Large intestine (tissue), 3 donors: ENCODE data around the gene NSRP1. TPM values are rescaled to one million over a fixed set of nuclear protein-coding genes. Genes with fewer than 3 reads are reported as not detected.
"Not testable (repeated sequence)": the region's sequence is repeated elsewhere in the genome, so short reads cannot be mapped to it uniquely, and the experiment has no call there.

Experiments
- DNase-seq, 2 donors: peaks; one replicate each; pipeline versions ENCODE4 v3.0.0 to v3.0.0-alpha.2; 2013
- H3K27ac ChIP-seq: one replicate; pipeline ENCODE4 v1.5.1; 2013; ENCODE audit warnings: low read length
- H3K27me3 ChIP-seq: 2 replicates; pipeline ENCODE4 v1.6.1; 2013; ENCODE audit warnings: low read length; ENCODE audit not compliant: control insufficient read depth, insufficient read depth
- H3K36me3 ChIP-seq: 2 replicates; pipeline ENCODE4 v1.6.1; 2013; ENCODE audit warnings: low read length; ENCODE audit not compliant: control insufficient read depth, insufficient read depth
- H3K4me1 ChIP-seq: one replicate; pipeline ENCODE4 v1.6.1; 2013; ENCODE audit warnings: low read length; ENCODE audit not compliant: control insufficient read depth, insufficient read depth
- H3K4me3 ChIP-seq: one replicate; pipeline ENCODE4 v1.5.1; 2013; ENCODE audit warnings: low read length
- H3K9me3 ChIP-seq: one replicate; pipeline ENCODE4 v1.6.1; 2013; ENCODE audit warnings: mild to moderate bottlenecking, low read depth, low read length, moderate library complexity; ENCODE audit not compliant: control insufficient read depth
- WGBS: methylation state at CpG from one replicate; pipeline ENCODE4 v1.1.5; 2013; ENCODE audit warnings: low lambda C conversion rate; ENCODE audit not compliant: insufficient coverage; 5-methylcytosine and 5-hydroxymethylcytosine counted together
- polyA plus RNA-seq: library from polyadenylated mRNA; unstranded; fragments of 120-200 nt; gene quantifications from one replicate; pipeline ENCODE4 v1.2.1, GENCODE V29; 2013

The NSRP1 gene
- polyA plus RNA-seq, 1 donor = 28.3 TPM

GRCh38 chr17:30229012-30229411 lies 112.4 kb downstream of the NSRP1 start:
- Histone ChIP-seq H3K36me3 (no peaks in the 10 kb centered on the region), H3K27ac (peak overlapping the region; percentile 28), H3K4me3 (no peak overlapping the region), H3K27me3 (peaks cover 10% of the 10 kb centered on the region), H3K4me1 (peaks cover 41% of the 10 kb centered on the region), H3K9me3 (no peaks in the 10 kb centered on the region)
- 60% methylated on average over 2 of the region's 7 CpGs for WGBS
- peak; percentile 76 to 89 for DNase-seq

GRCh38 chr17:30230009-30230408 lies 113.4 kb downstream of the NSRP1 start:
- not testable (repeated sequence) for H3K27ac ChIP-seq, H3K9me3 ChIP-seq, DNase-seq, H3K4me3 ChIP-seq, H3K36me3 ChIP-seq
- Histone ChIP-seq H3K27me3 (peaks cover 16% of the 10 kb centered on the region), H3K4me1 (peaks cover 35% of the 10 kb centered on the region)
- WGBS = 100% methylated on average over 1 of the region's 1 CpG

GRCh38 chr17:30230596-30231125 lies 114.0 kb downstream of the NSRP1 start:
- peaks cover 20% of the 10 kb centered on the region for H3K27me3 ChIP-seq
- no peak for DNase-seq
- no peaks in the 10 kb centered on the region for H3K36me3 ChIP-seq
- H3K27ac ChIP-seq = no peak overlapping the region
- H3K9me3 ChIP-seq = peaks cover 5% of the 10 kb centered on the region
- no peak overlapping the region for H3K4me3 ChIP-seq
- peaks cover 33% of the 10 kb centered on the region for H3K4me1 ChIP-seq
- 100% methylated on average over 1 of the region's 7 CpGs for WGBS

GRCh38 chr17:30232015-30232823 lies 115.6 kb downstream of the NSRP1 start:
- Histone ChIP-seq H3K4me3 (no peak overlapping the region), H3K27ac (no peak overlapping the region), H3K36me3 (no peaks in the 10 kb centered on the region), H3K9me3 (peaks cover 8% of the 10 kb centered on the region), H3K4me1 (peaks cover 31% of the 10 kb centered on the region), H3K27me3 (peaks cover 27% of the 10 kb centered on the region)
- DNase-seq = no peak
- 90% methylated on average over 2 of the region's 10 CpGs for WGBS

- Histone ChIP-seq H3K4me1 (peaks cover 34% of the 10 kb centered on the region), H3K4me3 (no peak overlapping the region), H3K9me3 (peaks cover 8% of the 10 kb centered on the region), H3K36me3 (no peaks in the 10 kb centered on the region), H3K27me3 (peaks cover 35% of the 10 kb centered on the region), H3K27ac (no peak overlapping the region)
- no CpG with 5 or more reads among the region's 11 CpGs for WGBS
- no peak for DNase-seq
These were observed 116.3 kb downstream of the NSRP1 start for GRCh38 chr17:30232824-30233427.

- peaks cover 32% of the 10 kb centered on the region for H3K4me1 ChIP-seq
- H3K36me3 ChIP-seq = no peaks in the 10 kb centered on the region
- H3K9me3 ChIP-seq = peaks cover 8% of the 10 kb centered on the region
- H3K27me3 ChIP-seq = peaks cover 48% of the 10 kb centered on the region
- no CpG with 5 or more reads among the region's 6 CpGs for WGBS
- no peak overlapping the region for H3K27ac ChIP-seq
- no peak overlapping the region for H3K4me3 ChIP-seq
- DNase-seq = no peak
These were observed 117.7 kb downstream of the NSRP1 start for GRCh38 chr17:30234296-30234695.

GRCh38 chr17:30234964-30235363 lies 118.3 kb downstream of the NSRP1 start:
- no CpG with 5 or more reads among the region's 12 CpGs for WGBS
- H3K4me3 ChIP-seq = peak overlapping the region; percentile 11
- H3K4me1 ChIP-seq = peaks cover 32% of the 10 kb centered on the region
- H3K27ac ChIP-seq = no peak overlapping the region
- peak in 1 of 2 donors; percentile 44 for DNase-seq
- H3K27me3 ChIP-seq = peaks cover 50% of the 10 kb centered on the region
- peaks cover 8% of the 10 kb centered on the region for H3K9me3 ChIP-seq
- H3K36me3 ChIP-seq = no peaks in the 10 kb centered on the region

- 0% methylated on average over 3 of the region's 82 CpGs for WGBS
- Histone ChIP-seq H3K27ac (no peak within 1 kb of the TSS), H3K36me3 (no peaks in the 10 kb centered on the region), H3K9me3 (peaks cover 8% of the 10 kb centered on the region), H3K27me3 (peaks cover 50% of the 10 kb centered on the region), H3K4me3 (peak within 1 kb of the TSS; percentile 41), H3K4me1 (peaks cover 32% of the 10 kb centered on the region)
- DNase-seq = peak in 1 of 2 donors; percentile 67
These were observed 119.0 kb downstream of the NSRP1 start, which contains the start of gene SLC6A4 for GRCh38 chr17:30235386-30236296. SLC6A4 (minus strand) TSS chr17:30235697; CDS start chr17:30221958, 13,739 bp downstream.
